ENCODE measurements around the gene MAZ. TPM values are rescaled to one million over a fixed set of nuclear protein-coding genes. Genes with fewer than 3 reads are reported as not detected.

Gene MAZ
- total and polyA plus RNA-seq, 4 donors = 139 to 532 (median 359) TPM

GRCh38 chr16:29807426-29808218 lies 1.3 kb downstream of the MAZ start:
- no peaks in the 10 kb centered on the region for H3K9me3 ChIP-seq (ENCODE audit: control insufficient read depth, insufficient read depth, low read length)
- 1% methylated on average over 69 of the region's 69 CpGs for WGBS (ENCODE audit: insufficient coverage)
- no peaks in the 10 kb centered on the region for H3K27me3 ChIP-seq (ENCODE audit: control insufficient read depth, insufficient read depth, low read length)
- peak overlapping the region; percentile 88 for H3K27ac ChIP-seq (ENCODE audit: low read depth, low read length)
- peak in 3 of 6 donors; percentile 71 to 95 (median 94) for DNase-seq (ENCODE audit: low read depth in 4 of 6, low spot score in 6 of 6)
- peak overlapping the region; percentile 45 for H3K4me3 ChIP-seq (ENCODE audit: low read depth, low read length)
- peaks cover 52% of the 10 kb centered on the region for H3K36me3 ChIP-seq (ENCODE audit: control insufficient read depth, insufficient read depth, low read length)
- H3K4me1 ChIP-seq (ENCODE audit: control insufficient read depth, insufficient read depth, low read length) = peaks cover 62% of the 10 kb centered on the region

- Histone ChIP-seq H3K4me1 (ENCODE audit: control insufficient read depth, insufficient read depth, low read length) (peaks cover 69% of the 10 kb centered on the region), H3K27ac (ENCODE audit: low read depth, low read length) (peak overlapping the region; percentile 88), H3K9me3 (ENCODE audit: control insufficient read depth, insufficient read depth, low read length) (no peaks in the 10 kb centered on the region), H3K36me3 (ENCODE audit: control insufficient read depth, insufficient read depth, low read length) (peaks cover 52% of the 10 kb centered on the region), H3K4me3 (ENCODE audit: low read depth, low read length) (peak overlapping the region; percentile 45), H3K27me3 (ENCODE audit: control insufficient read depth, insufficient read depth, low read length) (no peaks in the 10 kb centered on the region)
- peak in 1 of 6 donors; percentile 27 for DNase-seq (ENCODE audit: low read depth in 4 of 6, low spot score in 6 of 6)
- WGBS (ENCODE audit: insufficient coverage) = 43% methylated on average over 24 of the region's 25 CpGs
Observed at GRCh38 chr16:29808219-29808900, 2.0 kb downstream of the MAZ start.

- WGBS (ENCODE audit: insufficient coverage) = 76% methylated on average over 24 of the region's 31 CpGs
Observed at GRCh38 chr16:29809031-29809747, 2.9 kb downstream of the MAZ start.

DNA sequence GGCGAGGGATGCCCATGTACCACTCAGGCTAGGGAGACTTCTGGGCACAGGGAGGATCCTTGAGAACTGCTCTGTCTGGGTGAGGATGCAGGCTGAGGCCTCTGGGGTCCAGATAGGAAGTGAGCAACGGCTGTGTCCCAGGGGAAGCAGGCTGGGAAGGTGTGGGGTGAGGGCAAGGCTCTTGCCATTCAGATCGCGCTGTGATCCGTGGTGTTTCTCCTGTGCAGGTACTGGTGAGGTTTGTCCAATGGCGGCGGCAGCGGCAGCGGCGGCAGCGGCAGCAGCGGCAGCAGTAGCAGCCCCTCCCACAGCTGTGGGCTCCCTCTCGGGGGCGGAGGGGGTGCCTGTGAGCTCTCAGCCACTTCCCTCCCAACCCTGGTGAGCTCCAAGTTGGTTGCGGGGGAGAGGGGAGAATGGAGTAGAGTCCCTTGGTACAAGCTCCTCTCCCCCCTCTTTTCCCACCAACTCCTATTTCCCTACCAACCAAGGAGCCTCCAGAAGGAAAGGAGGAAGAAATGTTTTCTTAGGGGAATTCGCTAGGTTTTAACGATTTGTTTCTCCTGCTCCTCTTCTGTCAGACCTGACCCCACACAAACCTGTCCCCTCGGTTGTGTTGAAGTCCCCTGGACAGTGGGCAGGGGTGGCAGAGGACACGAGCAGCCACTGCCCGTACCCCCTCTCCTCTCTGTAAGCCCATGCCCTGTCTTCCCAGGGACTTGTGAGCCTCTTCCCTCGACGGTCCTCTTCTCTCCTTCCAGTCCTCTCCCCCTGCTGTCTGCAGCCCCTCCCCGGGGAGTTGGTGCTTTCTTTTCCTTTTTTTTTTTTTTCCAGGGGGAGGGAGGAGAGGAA lies 3.7 kb downstream of the MAZ start:
- Histone ChIP-seq H3K4me3 (ENCODE audit: low read depth, low read length) (no peak overlapping the region), H3K4me1 (ENCODE audit: control insufficient read depth, insufficient read depth, low read length) (peaks cover 79% of the 10 kb centered on the region), H3K36me3 (ENCODE audit: control insufficient read depth, insufficient read depth, low read length) (peaks cover 61% of the 10 kb centered on the region), H3K27ac (ENCODE audit: low read depth, low read length) (peak overlapping the region; percentile 99), H3K9me3 (ENCODE audit: control insufficient read depth, insufficient read depth, low read length) (no peaks in the 10 kb centered on the region), H3K27me3 (ENCODE audit: control insufficient read depth, insufficient read depth, low read length) (no peaks in the 10 kb centered on the region)
- WGBS (ENCODE audit: insufficient coverage) = 48% methylated on average over 6 of the region's 23 CpGs
- DNase-seq (ENCODE audit: low read depth in 4 of 6, low spot score in 6 of 6) = peak in 2 of 6 donors; percentile 30 to 43

More at GRCh38 chr16:29809031-29809747, 2.9 kb downstream of the MAZ start:
- H3K27me3 ChIP-seq (ENCODE audit: control insufficient read depth, insufficient read depth, low read length) = no peaks in the 10 kb centered on the region
- H3K36me3 ChIP-seq (ENCODE audit: control insufficient read depth, insufficient read depth, low read length) = peaks cover 57% of the 10 kb centered on the region
- H3K4me1 ChIP-seq (ENCODE audit: control insufficient read depth, insufficient read depth, low read length) = peaks cover 78% of the 10 kb centered on the region
- no peaks in the 10 kb centered on the region for H3K9me3 ChIP-seq (ENCODE audit: control insufficient read depth, insufficient read depth, low read length)
- H3K27ac ChIP-seq (ENCODE audit: low read depth, low read length) = peak overlapping the region; percentile 88
- DNase-seq (ENCODE audit: low read depth in 4 of 6, low spot score in 6 of 6) = no peak
- peak overlapping the region; percentile 45 for H3K4me3 ChIP-seq (ENCODE audit: low read depth, low read length)

GRCh38 chr16:29810699-29811169 lies 4.4 kb downstream of the MAZ start:
- H3K9me3 ChIP-seq (ENCODE audit: control insufficient read depth, insufficient read depth, low read length) = no peaks in the 10 kb centered on the region
- DNase-seq (ENCODE audit: low read depth in 4 of 6, low spot score in 6 of 6) = no peak
- H3K4me1 ChIP-seq (ENCODE audit: control insufficient read depth, insufficient read depth, low read length) = peaks cover 86% of the 10 kb centered on the region
- H3K27ac ChIP-seq (ENCODE audit: low read depth, low read length) = peak overlapping the region; percentile 99
- no peaks in the 10 kb centered on the region for H3K27me3 ChIP-seq (ENCODE audit: control insufficient read depth, insufficient read depth, low read length)
- WGBS (ENCODE audit: insufficient coverage) = 32% methylated on average over 7 of the region's 9 CpGs
- H3K36me3 ChIP-seq (ENCODE audit: control insufficient read depth, insufficient read depth, low read length) = peaks cover 64% of the 10 kb centered on the region
- peak overlapping the region; percentile 88 for H3K4me3 ChIP-seq (ENCODE audit: low read depth, low read length)

GRCh38 chr16:29811170-29811895 lies 5.0 kb downstream of the MAZ start:
- Histone ChIP-seq H3K36me3 (ENCODE audit: control insufficient read depth, insufficient read depth, low read length) (peaks cover 64% of the 10 kb centered on the region), H3K27ac (ENCODE audit: low read depth, low read length) (peak overlapping the region; percentile 99), H3K27me3 (ENCODE audit: control insufficient read depth, insufficient read depth, low read length) (no peaks in the 10 kb centered on the region), H3K4me1 (ENCODE audit: control insufficient read depth, insufficient read depth, low read length) (peaks cover 92% of the 10 kb centered on the region), H3K4me3 (ENCODE audit: low read depth, low read length) (peak overlapping the region; percentile 88), H3K9me3 (ENCODE audit: control insufficient read depth, insufficient read depth, low read length) (no peaks in the 10 kb centered on the region)
- DNase-seq (ENCODE audit: low read depth in 4 of 6, low spot score in 6 of 6) = peak in 4 of 6 donors; percentile 79 to 96 (median 86)
- WGBS (ENCODE audit: insufficient coverage) = under 1% methylated on average over 23 of the region's 31 CpGs

GRCh38 chr16:29811896-29812665 lies 5.8 kb downstream of the MAZ start, which contains the start of gene PRRT2:
TSS of gene PRRT2 (plus strand) at chr16:29812193. CDS start at chr16:29813055, 862 bp downstream.
- DNase-seq (ENCODE audit: low read depth in 4 of 6, low spot score in 6 of 6) = peak in 5 of 6 donors; percentile 79 to 97 (median 86)
- Histone ChIP-seq H3K4me1 (ENCODE audit: control insufficient read depth, insufficient read depth, low read length) (peaks cover 99% of the 10 kb centered on the region), H3K4me3 (ENCODE audit: low read depth, low read length) (peak within 1 kb of the TSS; percentile 88), H3K27ac (ENCODE audit: low read depth, low read length) (peak within 1 kb of the TSS; percentile 99), H3K27me3 (ENCODE audit: control insufficient read depth, insufficient read depth, low read length) (no peaks in the 10 kb centered on the region), H3K9me3 (ENCODE audit: control insufficient read depth, insufficient read depth, low read length) (no peaks in the 10 kb centered on the region), H3K36me3 (ENCODE audit: control insufficient read depth, insufficient read depth, low read length) (peaks cover 70% of the 10 kb centered on the region)
- 0% methylated on average over 55 of the region's 69 CpGs for WGBS (ENCODE audit: insufficient coverage)
